Measurements from ENCODE around the gene FARP2. TPM values are rescaled to one million over a fixed set of nuclear protein-coding genes. Genes with fewer than 3 reads are reported as not detected.

The FARP2 gene
- total RNA-seq, 2 donors from 2014 or later = 48.1 to 67.4 TPM

- no peak overlapping the region for H3K27ac ChIP-seq
- peak overlapping the region; percentile 68 for H3K4me3 ChIP-seq
- no peaks in the 10 kb centered on the region for H3K9me3 ChIP-seq
- no peak for DNase-seq (ENCODE audit: low spot score)
- no peaks in the 10 kb centered on the region for H3K36me3 ChIP-seq
- peaks cover 3 to 17% of the 10 kb centered on the region in 2 donors for H3K4me1 ChIP-seq (ENCODE audit: control insufficient read depth in 1 of 2, low read depth in 2 of 2)
- no peaks in the 10 kb centered on the region for H3K27me3 ChIP-seq (replicated peaks; ENCODE audit: insufficient read depth)
- TF ChIP-seq, protein P1, sequence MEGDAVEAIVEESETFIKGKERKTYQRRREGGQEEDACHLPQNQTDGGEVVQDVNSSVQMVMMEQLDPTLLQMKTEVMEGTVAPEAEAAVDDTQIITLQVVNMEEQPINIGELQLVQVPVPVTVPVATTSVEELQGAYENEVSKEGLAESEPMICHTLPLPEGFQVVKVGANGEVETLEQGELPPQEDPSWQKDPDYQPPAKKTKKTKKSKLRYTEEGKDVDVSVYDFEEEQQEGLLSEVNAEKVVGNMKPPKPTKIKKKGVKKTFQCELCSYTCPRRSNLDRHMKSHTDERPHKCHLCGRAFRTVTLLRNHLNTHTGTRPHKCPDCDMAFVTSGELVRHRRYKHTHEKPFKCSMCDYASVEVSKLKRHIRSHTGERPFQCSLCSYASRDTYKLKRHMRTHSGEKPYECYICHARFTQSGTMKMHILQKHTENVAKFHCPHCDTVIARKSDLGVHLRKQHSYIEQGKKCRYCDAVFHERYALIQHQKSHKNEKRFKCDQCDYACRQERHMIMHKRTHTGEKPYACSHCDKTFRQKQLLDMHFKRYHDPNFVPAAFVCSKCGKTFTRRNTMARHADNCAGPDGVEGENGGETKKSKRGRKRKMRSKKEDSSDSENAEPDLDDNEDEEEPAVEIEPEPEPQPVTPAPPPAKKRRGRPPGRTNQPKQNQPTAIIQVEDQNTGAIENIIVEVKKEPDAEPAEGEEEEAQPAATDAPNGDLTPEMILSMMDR (IDR thresholded peaks at IDR 0.05) = no peak
- no peak for ATAC-seq (ENCODE audit: insufficient number of reproducible peaks, low FRiP score, low read depth)
Measured at GRCh38 chr2:241541564-241542277, 185.6 kb downstream of the FARP2 start.

- no peaks in the 10 kb centered on the region for H3K36me3 ChIP-seq
- DNase-seq (ENCODE audit: low spot score) (no peak), ATAC-seq (ENCODE audit: insufficient number of reproducible peaks, low FRiP score, low read depth) (no peak)
- H3K4me1 ChIP-seq (ENCODE audit: control insufficient read depth in 1 of 2, low read depth in 2 of 2) = peaks cover 3 to 23% of the 10 kb centered on the region in 2 donors
- no peak overlapping the region for H3K27ac ChIP-seq
- no peaks in the 10 kb centered on the region for H3K27me3 ChIP-seq (replicated peaks; ENCODE audit: insufficient read depth)
- TF ChIP-seq, protein P1 (IDR thresholded peaks at IDR 0.05) = no peak
- H3K4me3 ChIP-seq = no peak overlapping the region
- no peaks in the 10 kb centered on the region for H3K9me3 ChIP-seq
Measured at GRCh38 chr2:241542278-241542605, 186.2 kb downstream of the FARP2 start.

Other genes with a start within 250 kb of the FARP2 start
- gene PASK, start 206.8 kb upstream of the FARP2 start, total RNA-seq = 1 to 10 TPM; 3.1 to 3.5 TPM
- 10 to 100 TPM; 28.9 to 40.3 TPM for gene PPP1R7, start 205.8 kb upstream of the FARP2 start, total RNA-seq
- gene ANO7, start 167.6 kb upstream of the FARP2 start, total RNA-seq = 1 to 10 TPM in 1 of 2 donors, under 1 TPM in 1; 0.27 to 1.2 TPM
- 100 to 1,000 TPM; 404 to 447 TPM for gene HDLBP, start 40.6 kb upstream of the FARP2 start, total RNA-seq
- 100 to 1,000 TPM; 289 to 405 TPM for gene SEPTIN2, start 40.4 kb upstream of the FARP2 start, total RNA-seq
- gene STK25, start 152.3 kb downstream of the FARP2 start, total RNA-seq = 100 to 1,000 TPM; 180 to 279 TPM
- 10 to 100 TPM; 10.7 to 27.5 TPM for gene BOK, start 202.5 kb downstream of the FARP2 start, total RNA-seq